Neural crest cell (in vitro differentiated cells): ENCODE data around the gene NPHP3. TPM values are rescaled to one million over a fixed set of nuclear protein-coding genes. Genes with fewer than 3 reads are reported as not detected.
A peak's percentile ranks its signal among the peaks of the same experiment; 100 is the strongest.
"Not testable (repeated sequence)": the region's sequence is repeated elsewhere in the genome, so short reads cannot be mapped to it uniquely, and the experiment has no call there.

Source experiments
- DNase-seq: peaks from one replicate; pipeline ENCODE4 v3.0.0; 2021; ENCODE audit warnings: low read depth, mixed read lengths, low spot score
- H3K27ac Mint-ChIP-seq: one replicate; pipeline ENCODE4 v1.8.0; 2021; ENCODE audit warnings: mild to moderate bottlenecking, mixed read lengths; ENCODE audit not compliant: unreplicated experiment
- H3K27me3 Mint-ChIP-seq: 2 replicates; pipeline ENCODE4 v1.8.0; 2021; ENCODE audit warnings: low read depth, mild to moderate bottlenecking, mixed read lengths
- H3K36me3 Mint-ChIP-seq: 2 replicates; pipeline ENCODE4 v1.8.0; 2021; ENCODE audit warnings: low read depth, mild to moderate bottlenecking, mixed read lengths
- H3K4me1 Mint-ChIP-seq: 2 replicates; pipeline ENCODE4 v1.8.0; 2021; ENCODE audit warnings: mixed read lengths
- H3K4me3 Mint-ChIP-seq: one replicate; pipeline ENCODE4 v1.8.0; 2021; ENCODE audit warnings: mild to moderate bottlenecking, mixed read lengths
- H3K9me3 Mint-ChIP-seq: 2 replicates; pipeline ENCODE4 v1.8.0; 2021; ENCODE audit warnings: mixed read lengths
- total RNA-seq: library from RNA; stranded (reverse); gene quantifications from 2 replicates; pipeline ENCODE4 v1.2.1, GENCODE V29; 2021
- TF ChIP-seq, protein P1 (sequence below): fragments of 200-600 bp; sonication (generic); conservative IDR thresholded peaks from 2 replicates; pipeline ENCODE4 v1.5.0; 2021; ENCODE audit warnings: antibody characterized with exemption, mild to moderate bottlenecking

Gene NPHP3
- total RNA-seq, 1 donor from 2014 or later, result 18.9 TPM

- Mint-ChIP-seq H3K27me3 (no peaks in the 10 kb centered on the region), H3K4me3 (no peak overlapping the region), H3K36me3 (no peaks in the 10 kb centered on the region), H3K4me1 (no peaks in the 10 kb centered on the region), H3K9me3 (no peaks in the 10 kb centered on the region), H3K27ac (no peak overlapping the region)
- TF ChIP-seq, protein P1, sequence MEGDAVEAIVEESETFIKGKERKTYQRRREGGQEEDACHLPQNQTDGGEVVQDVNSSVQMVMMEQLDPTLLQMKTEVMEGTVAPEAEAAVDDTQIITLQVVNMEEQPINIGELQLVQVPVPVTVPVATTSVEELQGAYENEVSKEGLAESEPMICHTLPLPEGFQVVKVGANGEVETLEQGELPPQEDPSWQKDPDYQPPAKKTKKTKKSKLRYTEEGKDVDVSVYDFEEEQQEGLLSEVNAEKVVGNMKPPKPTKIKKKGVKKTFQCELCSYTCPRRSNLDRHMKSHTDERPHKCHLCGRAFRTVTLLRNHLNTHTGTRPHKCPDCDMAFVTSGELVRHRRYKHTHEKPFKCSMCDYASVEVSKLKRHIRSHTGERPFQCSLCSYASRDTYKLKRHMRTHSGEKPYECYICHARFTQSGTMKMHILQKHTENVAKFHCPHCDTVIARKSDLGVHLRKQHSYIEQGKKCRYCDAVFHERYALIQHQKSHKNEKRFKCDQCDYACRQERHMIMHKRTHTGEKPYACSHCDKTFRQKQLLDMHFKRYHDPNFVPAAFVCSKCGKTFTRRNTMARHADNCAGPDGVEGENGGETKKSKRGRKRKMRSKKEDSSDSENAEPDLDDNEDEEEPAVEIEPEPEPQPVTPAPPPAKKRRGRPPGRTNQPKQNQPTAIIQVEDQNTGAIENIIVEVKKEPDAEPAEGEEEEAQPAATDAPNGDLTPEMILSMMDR, result no peak
- DNase-seq, result no peak
Observed at GRCh38 chr3:132749786-132750185, 27.6 kb upstream of the NPHP3 start.

- not testable (repeated sequence) for H3K27ac Mint-ChIP-seq
Observed at GRCh38 chr3:132746720-132747119, 24.5 kb upstream of the NPHP3 start.

DNA sequence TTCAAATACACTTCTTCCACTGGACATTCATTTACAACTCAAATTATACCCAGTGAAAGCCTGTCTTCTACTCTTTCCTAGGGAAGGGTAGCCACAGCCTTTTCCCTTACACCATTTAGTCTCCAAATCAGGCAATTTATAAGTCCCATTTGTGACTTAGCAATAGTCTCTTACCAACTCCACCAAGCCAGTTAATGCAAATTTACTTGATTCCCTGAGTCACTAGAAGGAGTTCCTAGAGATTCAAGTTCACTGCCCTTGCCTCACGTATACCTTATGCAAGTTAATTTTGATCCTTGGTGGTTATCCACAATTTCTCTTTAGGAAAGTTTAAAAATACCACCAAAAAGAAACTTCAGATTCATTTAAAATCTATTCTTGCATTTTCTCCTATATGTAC, 16.1 kb upstream of the NPHP3 start:
- no peak overlapping the region for H3K27ac Mint-ChIP-seq

More at GRCh38 chr3:132746720-132747119, 24.5 kb upstream of the NPHP3 start:
- H3K4me3 Mint-ChIP-seq, DNase-seq, H3K36me3 Mint-ChIP-seq, H3K4me1 Mint-ChIP-seq, H3K9me3 Mint-ChIP-seq: not testable (repeated sequence)
- peaks cover 11% of the 10 kb centered on the region for H3K27me3 Mint-ChIP-seq

GRCh38 chr3:132735589-132735988, 13.4 kb upstream of the NPHP3 start:
- Mint-ChIP-seq H3K9me3 (no peaks in the 10 kb centered on the region), H3K27me3 (peaks cover 18% of the 10 kb centered on the region), H3K36me3 (no peaks in the 10 kb centered on the region), H3K4me1 (peaks cover 4% of the 10 kb centered on the region), H3K4me3 (no peak overlapping the region), H3K27ac (no peak overlapping the region)
- DNase-seq, result no peak
- TF ChIP-seq, protein P1, result no peak

More for the DNA sequence above, 16.1 kb upstream of the NPHP3 start:
- Mint-ChIP-seq H3K36me3 (no peaks in the 10 kb centered on the region), H3K27me3 (peaks cover 14% of the 10 kb centered on the region), H3K4me1 (no peaks in the 10 kb centered on the region), H3K9me3 (no peaks in the 10 kb centered on the region), H3K4me3 (no peak overlapping the region)
- no peak for DNase-seq
- TF ChIP-seq, protein P1, result no peak

DNA sequence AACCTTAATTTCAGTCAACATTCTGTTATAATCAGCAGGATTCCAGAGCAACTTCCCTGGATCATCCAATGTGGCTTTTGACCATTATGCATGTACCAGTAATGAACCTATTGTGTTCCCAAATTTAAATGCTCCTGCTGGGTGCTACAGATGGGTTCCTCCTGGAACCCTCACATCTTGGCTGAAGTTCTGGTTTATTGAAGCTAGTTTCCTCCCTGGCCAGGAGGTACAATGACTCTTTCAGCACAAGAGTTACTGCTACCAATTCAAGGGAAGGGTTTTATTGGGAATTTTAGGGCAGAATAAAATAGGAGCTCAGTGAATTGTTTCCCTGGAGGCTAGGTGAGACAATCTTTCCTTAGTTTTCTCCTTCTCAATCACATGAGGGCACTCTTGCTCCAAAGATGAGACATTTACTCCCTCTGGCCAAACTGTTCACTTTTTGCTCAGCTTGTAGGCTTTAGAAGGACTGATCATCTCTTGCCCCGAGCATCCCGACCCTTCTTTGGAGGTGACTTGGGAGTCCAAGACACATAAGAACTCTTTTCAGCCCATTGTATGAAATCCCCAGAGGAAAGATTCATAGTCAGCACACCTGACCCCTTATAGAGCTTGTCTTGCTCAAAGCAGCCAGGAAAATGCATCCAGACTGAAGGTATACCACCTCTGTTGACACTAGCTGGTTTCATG, 8.8 kb upstream of the NPHP3 start:
- TF ChIP-seq, protein P1, result peak; percentile 68
- peaks cover 4% of the 10 kb centered on the region for H3K4me1 Mint-ChIP-seq
- H3K27me3 Mint-ChIP-seq, result peaks cover 19% of the 10 kb centered on the region
- H3K27ac Mint-ChIP-seq, result no peak overlapping the region
- H3K9me3 Mint-ChIP-seq, result no peaks in the 10 kb centered on the region
- DNase-seq, result no peak
- no peak overlapping the region for H3K4me3 Mint-ChIP-seq
- no peaks in the 10 kb centered on the region for H3K36me3 Mint-ChIP-seq

DNA sequence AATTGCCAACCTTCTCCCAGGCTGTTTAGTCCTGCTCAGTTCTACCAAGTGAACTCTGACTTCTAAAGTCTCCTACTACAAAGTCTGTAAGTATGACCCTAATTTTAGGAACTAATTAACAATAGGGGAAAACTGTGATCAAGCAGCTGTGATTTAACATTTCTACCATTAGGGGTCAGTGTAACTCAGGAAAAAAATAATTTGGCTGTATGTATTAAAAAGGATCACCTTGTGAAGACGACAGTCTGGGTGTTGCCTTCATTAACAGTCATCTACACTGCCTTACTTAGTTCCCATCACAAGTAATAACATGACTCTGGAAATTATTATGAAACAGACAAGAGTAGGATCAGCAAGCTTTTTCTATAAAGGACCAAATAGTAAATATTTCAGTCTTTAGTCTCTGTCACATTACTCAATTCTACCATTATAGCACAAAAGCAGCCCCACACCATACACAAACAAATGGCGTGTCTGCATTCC, 4.2 kb upstream of the NPHP3 start:
- Mint-ChIP-seq H3K4me1 (peaks cover 18% of the 10 kb centered on the region), H3K27ac (no peak overlapping the region), H3K27me3 (peaks cover 11% of the 10 kb centered on the region), H3K9me3 (no peaks in the 10 kb centered on the region), H3K36me3 (no peaks in the 10 kb centered on the region), H3K4me3 (peak overlapping the region; percentile 74)
- TF ChIP-seq, protein P1, result peak; percentile 83
- DNase-seq, result no peak
